GM20431 (cell line): Measurements from ENCODE around the gene DDR2.
"Not testable (repeated sequence)": the region's sequence is repeated elsewhere in the genome, so short reads cannot be mapped to it uniquely, and the experiment has no call there.

Experiments used
- in situ Hi-C: fragments of 300-500 bp; cut with MseI, MboI; formaldehyde crosslinking; loops from one replicate; pipeline ENCODE4 v1.15.0; 2020; ENCODE audit warnings: low sequenced_read_pairs; ENCODE audit not compliant: unreplicated experiment

DDR2 gene

GRCh38 chr1:162740755-162741154 is 108.5 kb downstream of the DDR2 start:
- in situ Hi-C loops: no loop called here

GRCh38 chr1:162741574-162741973 is 109.3 kb downstream of the DDR2 start:
- in situ Hi-C loops: no loop called here

DNA sequence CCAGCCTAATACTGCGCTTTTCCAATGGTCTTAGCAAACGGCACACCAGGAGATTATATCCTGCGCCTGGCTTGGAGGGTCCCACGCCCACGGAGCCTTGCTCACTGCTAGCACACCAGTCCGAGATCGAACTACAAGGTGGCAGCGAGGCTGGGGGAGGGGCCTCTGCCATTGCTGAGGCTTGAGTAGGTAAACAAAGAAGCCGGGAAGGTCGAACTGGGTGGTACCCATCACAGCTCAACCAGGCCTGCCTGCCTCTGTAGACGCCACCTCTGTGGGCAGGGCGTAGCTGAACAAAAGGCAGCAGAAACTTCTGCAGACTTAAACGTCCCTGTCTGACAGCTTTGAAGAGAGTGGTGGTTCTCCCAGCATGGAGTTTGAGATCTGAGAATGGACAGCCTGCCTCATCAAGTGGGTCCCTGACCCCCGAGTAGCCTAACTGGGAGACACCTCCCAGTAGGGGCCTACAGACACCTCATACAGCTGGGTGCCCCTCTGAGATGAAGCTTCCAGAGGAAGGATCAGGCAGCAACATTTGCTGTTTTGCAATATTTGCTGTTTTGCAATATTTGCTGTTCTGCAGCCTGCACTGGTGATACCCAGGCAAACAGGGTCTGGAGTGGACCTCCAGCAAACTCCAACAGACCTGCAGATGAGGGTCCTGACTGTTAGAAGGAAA is 114.1 kb downstream of the DDR2 start:
- in situ Hi-C loops: not testable (repeated sequence)

- in situ Hi-C loops: no loop called here
Observed at GRCh38 chr1:162753001-162753658, 120.9 kb downstream of the DDR2 start.

- in situ Hi-C loops: no loop called here
Observed at GRCh38 chr1:162753998-162754585, 121.8 kb downstream of the DDR2 start.

- in situ Hi-C loops: no loop called here
Observed at GRCh38 chr1:162755306-162755705, 123.0 kb downstream of the DDR2 start.

GRCh38 chr1:162756523-162756922 is 124.3 kb downstream of the DDR2 start:
- in situ Hi-C loops: no loop called here

GRCh38 chr1:162757476-162757875 is 125.2 kb downstream of the DDR2 start:
- in situ Hi-C loops: no loop called here

- in situ Hi-C loops: no loop called here
Observed at GRCh38 chr1:162765788-162766187, 133.5 kb downstream of the DDR2 start.

- in situ Hi-C loops: no loop called here
Observed at GRCh38 chr1:162772571-162773154, 140.4 kb downstream of the DDR2 start.

GRCh38 chr1:162774007-162774406 is 141.7 kb downstream of the DDR2 start:
- in situ Hi-C loops: no loop called here

GRCh38 chr1:162779043-162779442 is 146.8 kb downstream of the DDR2 start:
- in situ Hi-C loops: no loop called here

DNA sequence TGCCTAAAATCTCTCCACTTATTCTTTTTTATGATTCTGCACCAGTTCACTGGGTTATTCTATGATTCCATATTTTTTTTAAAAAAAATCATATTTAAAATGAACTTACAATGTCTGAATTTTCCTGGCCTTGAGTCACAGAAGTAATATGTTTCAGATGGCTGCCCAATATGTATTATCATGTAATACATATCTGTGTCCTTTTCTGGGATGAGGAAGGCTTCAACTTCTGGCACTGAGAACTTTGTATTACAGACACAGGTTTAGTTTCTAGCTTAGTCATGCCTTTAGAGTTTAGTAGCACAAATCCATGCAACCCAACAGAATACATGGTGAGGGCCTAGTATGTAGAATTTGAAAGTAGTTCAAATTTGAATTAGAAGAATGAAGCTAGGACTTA is 150.4 kb downstream of the DDR2 start:
- in situ Hi-C loops: no loop called here

GRCh38 chr1:162784926-162785325 is 152.7 kb downstream of the DDR2 start:
- in situ Hi-C loops: not testable (repeated sequence)

DNA sequence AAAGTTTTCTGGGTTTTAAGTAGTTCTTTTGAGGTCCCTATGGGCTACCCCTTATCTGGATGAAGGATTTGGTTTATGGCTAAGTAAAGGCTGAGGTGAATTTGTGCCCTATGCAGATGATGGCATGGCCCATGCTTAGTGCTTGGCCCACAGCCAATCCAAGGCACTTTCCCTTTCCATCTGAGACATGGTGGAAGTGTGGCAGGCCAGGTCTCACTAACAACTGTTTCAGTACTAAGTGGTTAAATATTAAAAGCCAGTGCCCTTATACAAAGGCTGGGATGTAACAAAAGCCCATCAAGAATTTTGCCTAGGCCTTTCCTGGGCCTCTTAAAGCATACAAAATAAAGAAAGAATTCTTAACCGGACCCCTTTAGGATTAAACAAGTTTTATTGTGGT is 156.5 kb downstream of the DDR2 start:
- in situ Hi-C loops: not testable (repeated sequence)

DNA sequence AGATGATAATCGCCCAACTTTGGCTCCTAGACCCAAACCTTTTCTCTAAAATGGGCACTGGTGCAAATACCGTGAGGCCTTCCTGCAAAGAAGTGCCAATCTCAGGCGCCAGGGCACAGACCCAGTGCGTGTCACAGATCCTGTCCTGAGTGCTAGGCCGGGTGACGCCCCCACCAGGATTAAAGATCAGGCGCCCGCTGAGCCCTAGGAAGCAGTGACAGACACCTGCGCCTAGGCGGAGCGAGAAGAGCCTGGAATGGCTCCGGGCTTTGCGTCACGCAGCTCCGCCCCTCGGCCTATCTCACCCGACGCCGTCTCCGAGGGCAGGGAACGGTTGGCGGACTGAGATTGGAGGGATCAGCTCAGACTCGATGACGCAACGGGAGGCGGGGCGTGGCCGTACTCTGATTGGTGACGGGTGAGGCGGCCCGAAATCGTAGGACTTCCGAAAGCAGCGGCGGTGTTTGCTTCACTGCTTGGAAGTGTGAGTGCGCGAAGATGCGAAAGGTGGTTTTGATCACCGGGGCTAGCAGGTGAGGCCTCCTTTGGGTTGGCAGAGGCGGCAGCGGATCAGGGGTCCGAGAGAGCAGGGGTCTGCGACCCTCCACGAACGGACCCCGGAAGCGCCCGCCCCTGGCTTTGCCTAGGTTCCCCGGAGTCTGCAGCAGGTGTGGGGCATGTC is 158.2 kb downstream of the DDR2 start, which contains the start of gene HSD17B7:
HSD17B7 (plus strand) TSS at position 400 of the 682 bp plus-strand sequence; CDS start at position 499, 99 bp downstream.
- in situ Hi-C loops: not testable (repeated sequence)

GRCh38 chr1:162790985-162791357 is 158.7 kb downstream of the DDR2 start:
- in situ Hi-C loops: not testable (repeated sequence)

GRCh38 chr1:162794284-162794683 is 162.0 kb downstream of the DDR2 start:
- in situ Hi-C loops: not testable (repeated sequence)

GRCh38 chr1:162796617-162797279 is 164.5 kb downstream of the DDR2 start:
- in situ Hi-C loops: not testable (repeated sequence)
